ENCODE results near the gene HMGCR. TPM values are rescaled to one million over a fixed set of nuclear protein-coding genes. Genes with fewer than 3 reads are reported as not detected.

The HMGCR gene
- total RNA-seq, 1 experiment from 2014 or later, result 101 TPM

DNA sequence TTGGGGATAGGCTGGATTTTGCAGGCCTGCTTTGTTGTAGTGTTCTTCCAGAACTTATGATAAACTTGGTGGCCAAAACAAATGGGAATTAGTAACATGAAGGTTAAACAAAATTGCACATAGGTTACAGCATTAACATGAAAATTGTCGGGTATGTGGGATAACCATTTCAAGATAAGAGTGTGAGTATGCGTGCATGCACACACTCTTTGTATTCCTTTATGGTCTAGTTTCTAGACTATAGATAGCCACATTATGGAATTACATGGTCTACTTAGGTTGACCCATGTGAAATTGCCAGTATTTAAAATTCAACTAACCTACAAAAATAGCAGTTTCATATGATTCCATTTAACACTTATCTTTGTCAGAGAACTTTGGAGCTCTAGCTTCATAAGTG is 1.4 kb downstream of the HMGCR start:
- no peak for ATAC-seq
- peaks cover 63% of the 10 kb centered on the region for H3K79me2 ChIP-seq (ENCODE audit: insufficient read depth, low read length)
- ChIA-PET CTCF (no interaction called here), RAD21 (ENCODE audit: low non-redundant PET in 1 of 2, low total read pairs in 2 of 2, uncharacterized antibody in 2 of 2, unreplicated experiment in 2 of 2) (no interaction called here), POLR2A (no interaction called here)
- H3K36me3 ChIP-seq (ENCODE audit: control insufficient read depth in 1 of 2, insufficient read depth in 2 of 2, low read length in 2 of 2), result peaks cover 4 to 7% of the 10 kb centered on the region in 2 experiments; a peak in 2 of 4 replicates
- BruUV-seq (replicated peaks), result no TSS peak
- no peak for DNase-seq (ENCODE audit: low read depth, low spot score)
- H3K4me1 ChIP-seq (ENCODE audit: control insufficient read depth in 1 of 2, insufficient read depth in 2 of 2, low read length in 2 of 2), result peaks cover 7 to 24% of the 10 kb centered on the region in 2 experiments; a peak in 3 of 4 replicates
- H3K9ac ChIP-seq (ENCODE audit: low read length), result peak overlapping the region; percentile 94
- H4K20me1 ChIP-seq (ENCODE audit: insufficient read depth), result peaks cover 8% of the 10 kb centered on the region; the same call in 1 of the 2 replicates
- intact Hi-C loops (cut with micrococcal nuclease), result loop anchor here (5.0 kb wide), 4 partner anchors 61 to 291 kb away; partner anchors contain the start of genes ANKRD31, CERT1 and POLK
- H3K9me2 ChIP-seq (ENCODE audit: insufficient read depth), result no peaks in the 10 kb centered on the region
- peak overlapping the region; percentile 92 for H3K4me2 ChIP-seq (ENCODE audit: low read length)
- H3K27me3 ChIP-seq (ENCODE audit: insufficient read depth, low read length), result no peaks in the 10 kb centered on the region
- TF ChIP-seq, protein P1, sequence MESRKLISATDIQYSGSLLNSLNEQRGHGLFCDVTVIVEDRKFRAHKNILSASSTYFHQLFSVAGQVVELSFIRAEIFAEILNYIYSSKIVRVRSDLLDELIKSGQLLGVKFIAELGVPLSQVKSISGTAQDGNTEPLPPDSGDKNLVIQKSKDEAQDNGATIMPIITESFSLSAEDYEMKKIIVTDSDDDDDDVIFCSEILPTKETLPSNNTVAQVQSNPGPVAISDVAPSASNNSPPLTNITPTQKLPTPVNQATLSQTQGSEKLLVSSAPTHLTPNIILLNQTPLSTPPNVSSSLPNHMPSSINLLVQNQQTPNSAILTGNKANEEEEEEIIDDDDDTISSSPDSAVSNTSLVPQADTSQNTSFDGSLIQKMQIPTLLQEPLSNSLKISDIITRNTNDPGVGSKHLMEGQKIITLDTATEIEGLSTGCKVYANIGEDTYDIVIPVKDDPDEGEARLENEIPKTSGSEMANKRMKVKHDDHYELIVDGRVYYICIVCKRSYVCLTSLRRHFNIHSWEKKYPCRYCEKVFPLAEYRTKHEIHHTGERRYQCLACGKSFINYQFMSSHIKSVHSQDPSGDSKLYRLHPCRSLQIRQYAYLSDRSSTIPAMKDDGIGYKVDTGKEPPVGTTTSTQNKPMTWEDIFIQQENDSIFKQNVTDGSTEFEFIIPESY (IDR thresholded peaks at IDR 0.05; ENCODE audit: extremely low read depth, insufficient replicate concordance, low read length), result no peak
- TF ChIP-seq, protein P2, sequence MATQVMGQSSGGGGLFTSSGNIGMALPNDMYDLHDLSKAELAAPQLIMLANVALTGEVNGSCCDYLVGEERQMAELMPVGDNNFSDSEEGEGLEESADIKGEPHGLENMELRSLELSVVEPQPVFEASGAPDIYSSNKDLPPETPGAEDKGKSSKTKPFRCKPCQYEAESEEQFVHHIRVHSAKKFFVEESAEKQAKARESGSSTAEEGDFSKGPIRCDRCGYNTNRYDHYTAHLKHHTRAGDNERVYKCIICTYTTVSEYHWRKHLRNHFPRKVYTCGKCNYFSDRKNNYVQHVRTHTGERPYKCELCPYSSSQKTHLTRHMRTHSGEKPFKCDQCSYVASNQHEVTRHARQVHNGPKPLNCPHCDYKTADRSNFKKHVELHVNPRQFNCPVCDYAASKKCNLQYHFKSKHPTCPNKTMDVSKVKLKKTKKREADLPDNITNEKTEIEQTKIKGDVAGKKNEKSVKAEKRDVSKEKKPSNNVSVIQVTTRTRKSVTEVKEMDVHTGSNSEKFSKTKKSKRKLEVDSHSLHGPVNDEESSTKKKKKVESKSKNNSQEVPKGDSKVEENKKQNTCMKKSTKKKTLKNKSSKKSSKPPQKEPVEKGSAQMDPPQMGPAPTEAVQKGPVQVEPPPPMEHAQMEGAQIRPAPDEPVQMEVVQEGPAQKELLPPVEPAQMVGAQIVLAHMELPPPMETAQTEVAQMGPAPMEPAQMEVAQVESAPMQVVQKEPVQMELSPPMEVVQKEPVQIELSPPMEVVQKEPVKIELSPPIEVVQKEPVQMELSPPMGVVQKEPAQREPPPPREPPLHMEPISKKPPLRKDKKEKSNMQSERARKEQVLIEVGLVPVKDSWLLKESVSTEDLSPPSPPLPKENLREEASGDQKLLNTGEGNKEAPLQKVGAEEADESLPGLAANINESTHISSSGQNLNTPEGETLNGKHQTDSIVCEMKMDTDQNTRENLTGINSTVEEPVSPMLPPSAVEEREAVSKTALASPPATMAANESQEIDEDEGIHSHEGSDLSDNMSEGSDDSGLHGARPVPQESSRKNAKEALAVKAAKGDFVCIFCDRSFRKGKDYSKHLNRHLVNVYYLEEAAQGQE (IDR thresholded peaks at IDR 0.05; ENCODE audit: low read depth), result no peak
- TF ChIP-seq, protein P3, sequence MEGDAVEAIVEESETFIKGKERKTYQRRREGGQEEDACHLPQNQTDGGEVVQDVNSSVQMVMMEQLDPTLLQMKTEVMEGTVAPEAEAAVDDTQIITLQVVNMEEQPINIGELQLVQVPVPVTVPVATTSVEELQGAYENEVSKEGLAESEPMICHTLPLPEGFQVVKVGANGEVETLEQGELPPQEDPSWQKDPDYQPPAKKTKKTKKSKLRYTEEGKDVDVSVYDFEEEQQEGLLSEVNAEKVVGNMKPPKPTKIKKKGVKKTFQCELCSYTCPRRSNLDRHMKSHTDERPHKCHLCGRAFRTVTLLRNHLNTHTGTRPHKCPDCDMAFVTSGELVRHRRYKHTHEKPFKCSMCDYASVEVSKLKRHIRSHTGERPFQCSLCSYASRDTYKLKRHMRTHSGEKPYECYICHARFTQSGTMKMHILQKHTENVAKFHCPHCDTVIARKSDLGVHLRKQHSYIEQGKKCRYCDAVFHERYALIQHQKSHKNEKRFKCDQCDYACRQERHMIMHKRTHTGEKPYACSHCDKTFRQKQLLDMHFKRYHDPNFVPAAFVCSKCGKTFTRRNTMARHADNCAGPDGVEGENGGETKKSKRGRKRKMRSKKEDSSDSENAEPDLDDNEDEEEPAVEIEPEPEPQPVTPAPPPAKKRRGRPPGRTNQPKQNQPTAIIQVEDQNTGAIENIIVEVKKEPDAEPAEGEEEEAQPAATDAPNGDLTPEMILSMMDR (IDR thresholded peaks at IDR 0.05 in 2 of 3, conservative IDR thresholded peaks at IDR 0.05 in 1 of 3; ENCODE audit: borderline replicate concordance in 1 of 3, insufficient read depth in 1 of 3, low read depth in 2 of 3, low read length in 2 of 3), result no peak
- TF ChIP-seq ZFX (IDR thresholded peaks at IDR 0.05) (no peak), CBX3 (IDR thresholded peaks at IDR 0.05; ENCODE audit: low read depth) (no peak)
- H3K4me3 ChIP-seq (replicated peaks in 1 of 2; ENCODE audit: low read depth in 1 of 2, low read length in 2 of 2), result peak overlapping the region; percentile 92 to 97
- H3K9me3 ChIP-seq (ENCODE audit: control insufficient read depth in 1 of 2, insufficient read depth in 1 of 2, low read depth in 1 of 2, low read length in 2 of 2), result no peaks in the 10 kb centered on the region
- no peak overlapping the region for H3K27ac ChIP-seq (ENCODE audit: low read depth, low read length)
- H2AFZ ChIP-seq (ENCODE audit: low read depth, low read length, poor library complexity, severe bottlenecking), result no peak overlapping the region
